ENCODE results near the gene KIRREL3. TPM values are rescaled to one million over a fixed set of nuclear protein-coding genes. Genes with fewer than 3 reads are reported as not detected.

KIRREL3 gene
- total and polyA plus RNA-seq, 9 of the 15 experiments (the other 6 are each of a cell fraction or from before 2014, with no cell fraction given): 0.04 to 0.10 TPM; not detected in 7

DNA sequence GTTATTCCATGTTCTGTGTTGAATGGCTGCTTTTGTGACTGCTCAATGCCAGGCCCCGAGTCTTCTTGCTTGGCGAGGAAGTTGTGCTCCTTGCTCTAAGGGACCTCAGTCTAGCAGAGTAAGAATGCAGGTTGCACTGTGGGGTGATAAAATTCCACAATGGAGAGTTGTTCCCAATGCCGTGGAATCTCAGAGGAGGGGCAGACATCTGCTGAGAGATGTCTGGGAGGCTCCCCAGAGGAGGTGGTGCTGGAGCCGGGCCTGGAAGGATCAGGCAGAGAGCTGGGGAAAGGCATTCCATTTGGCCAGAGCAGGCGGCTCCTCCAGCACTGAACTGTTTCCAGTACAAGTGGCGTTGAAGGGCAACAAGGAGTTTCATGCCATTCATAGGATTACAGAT, 589.9 kb downstream of the KIRREL3 start:
- Histone ChIP-seq H3K9me1 (ENCODE audit: control insufficient read depth, insufficient read depth, low read length) (peaks cover 2% of the 10 kb centered on the region), H3K27me3 (ENCODE audit: control insufficient read depth in 2 of 2, insufficient read depth in 2 of 2, low read length in 2 of 2) (no peaks in the 10 kb centered on the region), H3K79me2 (ENCODE audit: control insufficient read depth, insufficient read depth, low read length) (no peaks in the 10 kb centered on the region), H4K20me1 (replicated peaks; ENCODE audit: control insufficient read depth, insufficient read depth, low read length) (peaks cover 21% of the 10 kb centered on the region), H3K4me2 (ENCODE audit: insufficient read depth, low read length) (no peak overlapping the region), H3K9ac (ENCODE audit: insufficient read depth in 1 of 2, low read depth in 2 of 2, low read length in 2 of 2) (no peak overlapping the region), H3K36me3 (ENCODE audit: control insufficient read depth, insufficient read depth, low read length) (peaks cover 5% of the 10 kb centered on the region; the same call in 2 of the 3 replicates), H3K4me1 (replicated peaks in 1 of 2; ENCODE audit: control insufficient read depth in 2 of 2, insufficient read depth in 2 of 2, low read length in 2 of 2) (no peaks in the 10 kb centered on the region), H3K9me3 (replicated peaks; ENCODE audit: control insufficient read depth, insufficient read depth, low read depth, low read length) (no peaks in the 10 kb centered on the region), H3K4me3 (no peak overlapping the region), H3K27ac (ENCODE audit: extremely low read depth, low read depth, low read length) (no peak overlapping the region), H2AFZ (ENCODE audit: low read depth, low read length) (no peak overlapping the region)
- intact Hi-C loops (cut with micrococcal nuclease): no loop called here
- DNase-seq (ENCODE audit: extremely low read depth in 1 of 4, low spot score in 3 of 4) (no peak), FAIRE-seq (no peak), ATAC-seq (no peak)
- in situ Hi-C loops (cut with MboI): loop anchor here (25.0 kb wide), 1 partner anchor 98 kb away; the partner anchor contains the start of gene DCPS
- CTCF ChIA-PET (ENCODE audit: low intra/inter-chr PET ratio): no interaction called here
- WGBS (ENCODE audit: insufficient coverage, low coverage, missing lambda C conversion rate): 69% methylated on average over 5 of the region's 6 CpGs
- TF ChIP-seq GMEB1 (CRISPR knock-in tag; IDR thresholded peaks at IDR 0.05) (no peak), NUFIP1 (IDR thresholded peaks at IDR 0.05; ENCODE audit: partially characterized antibody) (no peak), NR2F6 (CRISPR knock-in tag; IDR thresholded peaks at IDR 0.05) (no peak), ZNF140 (CRISPR knock-in tag; IDR thresholded peaks at IDR 0.05) (no peak), NFE2L1 (tag; IDR thresholded peaks at IDR 0.05; ENCODE audit: borderline replicate concordance, low read depth) (no peak), ZSCAN29 (IDR thresholded peaks at IDR 0.05) (no peak), FOXJ3 (CRISPR knock-in tag; IDR thresholded peaks at IDR 0.05) (no peak), NR2C1 (IDR thresholded peaks at IDR 0.05) (no peak), NR2C1 (tag; IDR thresholded peaks at IDR 0.05) (no peak), TCF3 (CRISPR knock-in tag; IDR thresholded peaks at IDR 0.05) (no peak), KAT2B (IDR thresholded peaks at IDR 0.05; ENCODE audit: low read depth, low read length) (no peak), ZNF12 (CRISPR knock-in tag; IDR thresholded peaks at IDR 0.05) (no peak), MCM7 (IDR thresholded peaks at IDR 0.05) (no peak), NONO (IDR thresholded peaks at IDR 0.05; ENCODE audit: low read depth in 2 of 2, low read length in 1 of 2) (no peak)
- TF ChIP-seq, protein P1, sequence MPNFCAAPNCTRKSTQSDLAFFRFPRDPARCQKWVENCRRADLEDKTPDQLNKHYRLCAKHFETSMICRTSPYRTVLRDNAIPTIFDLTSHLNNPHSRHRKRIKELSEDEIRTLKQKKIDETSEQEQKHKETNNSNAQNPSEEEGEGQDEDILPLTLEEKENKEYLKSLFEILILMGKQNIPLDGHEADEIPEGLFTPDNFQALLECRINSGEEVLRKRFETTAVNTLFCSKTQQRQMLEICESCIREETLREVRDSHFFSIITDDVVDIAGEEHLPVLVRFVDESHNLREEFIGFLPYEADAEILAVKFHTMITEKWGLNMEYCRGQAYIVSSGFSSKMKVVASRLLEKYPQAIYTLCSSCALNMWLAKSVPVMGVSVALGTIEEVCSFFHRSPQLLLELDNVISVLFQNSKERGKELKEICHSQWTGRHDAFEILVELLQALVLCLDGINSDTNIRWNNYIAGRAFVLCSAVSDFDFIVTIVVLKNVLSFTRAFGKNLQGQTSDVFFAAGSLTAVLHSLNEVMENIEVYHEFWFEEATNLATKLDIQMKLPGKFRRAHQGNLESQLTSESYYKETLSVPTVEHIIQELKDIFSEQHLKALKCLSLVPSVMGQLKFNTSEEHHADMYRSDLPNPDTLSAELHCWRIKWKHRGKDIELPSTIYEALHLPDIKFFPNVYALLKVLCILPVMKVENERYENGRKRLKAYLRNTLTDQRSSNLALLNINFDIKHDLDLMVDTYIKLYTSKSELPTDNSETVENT (CRISPR knock-in tag; IDR thresholded peaks at IDR 0.05): no peak
- POLR2A ChIA-PET: no interaction called here
- BruUV-seq (replicated peaks): no TSS peak

Measured in K562 (cell line).